ENCODE measurements around the gene PPOX. TPM values are rescaled to one million over a fixed set of nuclear protein-coding genes. Genes with fewer than 3 reads are reported as not detected.

PPOX gene
- total RNA-seq, 1 donor from 2014 or later, result 40.7 TPM

GRCh38 chr1:161121834-161122233 lies 44.4 kb upstream of the PPOX start:
- Mint-ChIP-seq H3K4me1 (peaks cover 64% of the 10 kb centered on the region), H3K27ac (peak overlapping the region; percentile 80), H3K9me3 (no peaks in the 10 kb centered on the region), H3K36me3 (ENCODE audit: low read depth) (peaks cover 75% of the 10 kb centered on the region), H3K4me3 (peak overlapping the region; percentile 29), H3K27me3 (no peaks in the 10 kb centered on the region)
- no peak for TF ChIP-seq CTCF (IDR thresholded peaks at IDR 0.05)
- ChIA-PET CTCF (interaction anchor here (1.2 kb wide), 2 partner anchors 16 to 125 kb away, joined by 3 read pairs; no protein-coding TSS in a partner anchor), POLR2A (interaction anchor here (0.6 to 2.5 kb wide), 15 partner anchors 11 to 721 kb away, joined by 3 to 23 read pairs (median 4); partner anchors contain the start of genes DEDD, TSTD1, UFC1 and USF1)
- DNase-seq, result no peak
- ATAC-seq (ENCODE audit: low read depth), result peak; percentile 10
- intact Hi-C loops (cut with micrococcal nuclease), result no loop called here

GRCh38 chr1:161122967-161123366 lies 43.3 kb upstream of the PPOX start:
- Mint-ChIP-seq H3K36me3 (ENCODE audit: low read depth) (peaks cover 80% of the 10 kb centered on the region), H3K9me3 (no peaks in the 10 kb centered on the region), H3K4me1 (peaks cover 62% of the 10 kb centered on the region), H3K27me3 (no peaks in the 10 kb centered on the region), H3K4me3 (no peak overlapping the region), H3K27ac (peak overlapping the region; percentile 80)
- no peak for TF ChIP-seq CTCF (IDR thresholded peaks at IDR 0.05)
- ATAC-seq (ENCODE audit: low read depth) (no peak), DNase-seq (no peak)
- ChIA-PET CTCF (interaction anchor here (1.2 kb wide), 1 partner anchor 126 kb away, joined by 3 read pairs; no protein-coding TSS in a partner anchor), POLR2A (interaction anchor here (0.6 to 2.5 kb wide), 3 partner anchors 10 to 1092 kb away, joined by 4 to 23 read pairs (median 4); partner anchors contain the start of gene DEDD)
- intact Hi-C loops (cut with micrococcal nuclease), result no loop called here

GRCh38 chr1:161127649-161128048 lies 38.6 kb upstream of the PPOX start:
- H3K4me3 Mint-ChIP-seq, result no peak overlapping the region
- ATAC-seq (ENCODE audit: low read depth) (no peak), DNase-seq (no peak)
- H3K36me3 Mint-ChIP-seq (ENCODE audit: low read depth), result peaks cover 76% of the 10 kb centered on the region
- no peaks in the 10 kb centered on the region for H3K9me3 Mint-ChIP-seq
- intact Hi-C loops (cut with micrococcal nuclease), result no loop called here
- H3K4me1 Mint-ChIP-seq, result peaks cover 47% of the 10 kb centered on the region
- ChIA-PET CTCF (no interaction called here), POLR2A (interaction anchor here (0.6 to 2.2 kb wide), 3 partner anchors 10 to 611 kb away, joined by 3 to 6 read pairs (median 3); partner anchors contain the start of genes NIT1, PFDN2 and PPOX)
- H3K27me3 Mint-ChIP-seq, result no peaks in the 10 kb centered on the region
- TF ChIP-seq CTCF (IDR thresholded peaks at IDR 0.05), result no peak
- no peak overlapping the region for H3K27ac Mint-ChIP-seq

GRCh38 chr1:161128591-161129420 lies 37.4 kb upstream of the PPOX start:
- peaks cover 65% of the 10 kb centered on the region for H3K36me3 Mint-ChIP-seq (ENCODE audit: low read depth)
- intact Hi-C loops (cut with micrococcal nuclease), result no loop called here
- CTCF ChIA-PET, result no interaction called here
- no peak for TF ChIP-seq CTCF (IDR thresholded peaks at IDR 0.05)
- H3K4me1 Mint-ChIP-seq, result peaks cover 46% of the 10 kb centered on the region
- DNase-seq, result no peak
- no peak overlapping the region for H3K4me3 Mint-ChIP-seq
- H3K27ac Mint-ChIP-seq, result no peak overlapping the region
- no peaks in the 10 kb centered on the region for H3K27me3 Mint-ChIP-seq
- H3K9me3 Mint-ChIP-seq, result no peaks in the 10 kb centered on the region
- POLR2A ChIA-PET, result interaction anchor here (0.7 to 2.2 kb wide), 3 partner anchors 11 to 83 kb away, joined by 4 to 8 read pairs (median 6); partner anchors contain the start of genes NIT1, PFDN2 and USF1
- no peak for ATAC-seq (ENCODE audit: low read depth)

- Mint-ChIP-seq H3K36me3 (ENCODE audit: low read depth) (peaks cover 51% of the 10 kb centered on the region), H3K9me3 (no peaks in the 10 kb centered on the region), H3K27ac (peak overlapping the region; percentile 13), H3K4me3 (peak overlapping the region; percentile 17), H3K4me1 (peaks cover 48% of the 10 kb centered on the region), H3K27me3 (no peaks in the 10 kb centered on the region)
- CTCF ChIA-PET, result no interaction called here
- TF ChIP-seq CTCF (IDR thresholded peaks at IDR 0.05), result no peak
- POLR2A ChIA-PET, result interaction anchor here (0.6 to 1.0 kb wide), 2 partner anchors 9 to 20 kb away, joined by 3 to 4 read pairs; no protein-coding TSS in a partner anchor
- ATAC-seq (ENCODE audit: low read depth), result no peak
- intact Hi-C loops (cut with micrococcal nuclease), result no loop called here
- no peak for DNase-seq
These were observed 36.0 kb upstream of the PPOX start for GRCh38 chr1:161130266-161130665.

All from activated B cell treated with CpG ODN at 0.5 μM for 24 hours (primary cell).